Measurements from ENCODE around the gene SIMC1.

DNA sequence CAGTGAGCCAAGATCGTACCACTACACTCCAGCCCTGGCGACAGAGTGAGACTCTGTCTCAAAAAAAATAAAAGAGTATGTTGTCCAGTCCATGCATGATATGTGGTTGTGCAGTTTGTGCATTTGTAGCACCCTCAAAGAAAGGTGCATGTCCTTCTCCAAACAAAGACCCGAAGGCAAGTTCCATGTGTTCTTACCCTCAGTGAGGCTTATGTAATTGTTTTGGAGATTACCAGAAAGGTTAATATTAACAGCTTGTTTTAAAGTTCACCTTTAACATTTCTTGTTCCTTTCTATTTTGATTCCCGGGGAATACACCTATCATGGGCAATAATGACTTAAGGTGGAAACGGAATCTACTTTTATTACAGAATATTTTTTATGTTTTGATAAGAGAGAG lies 101.1 kb downstream of the SIMC1 start:
- TF ChIP-seq POLR2A (IDR thresholded peaks at IDR 0.05; ENCODE audit: low read depth): no peak
- TF ChIP-seq, protein P1, sequence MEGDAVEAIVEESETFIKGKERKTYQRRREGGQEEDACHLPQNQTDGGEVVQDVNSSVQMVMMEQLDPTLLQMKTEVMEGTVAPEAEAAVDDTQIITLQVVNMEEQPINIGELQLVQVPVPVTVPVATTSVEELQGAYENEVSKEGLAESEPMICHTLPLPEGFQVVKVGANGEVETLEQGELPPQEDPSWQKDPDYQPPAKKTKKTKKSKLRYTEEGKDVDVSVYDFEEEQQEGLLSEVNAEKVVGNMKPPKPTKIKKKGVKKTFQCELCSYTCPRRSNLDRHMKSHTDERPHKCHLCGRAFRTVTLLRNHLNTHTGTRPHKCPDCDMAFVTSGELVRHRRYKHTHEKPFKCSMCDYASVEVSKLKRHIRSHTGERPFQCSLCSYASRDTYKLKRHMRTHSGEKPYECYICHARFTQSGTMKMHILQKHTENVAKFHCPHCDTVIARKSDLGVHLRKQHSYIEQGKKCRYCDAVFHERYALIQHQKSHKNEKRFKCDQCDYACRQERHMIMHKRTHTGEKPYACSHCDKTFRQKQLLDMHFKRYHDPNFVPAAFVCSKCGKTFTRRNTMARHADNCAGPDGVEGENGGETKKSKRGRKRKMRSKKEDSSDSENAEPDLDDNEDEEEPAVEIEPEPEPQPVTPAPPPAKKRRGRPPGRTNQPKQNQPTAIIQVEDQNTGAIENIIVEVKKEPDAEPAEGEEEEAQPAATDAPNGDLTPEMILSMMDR (IDR thresholded peaks at IDR 0.05): no peak
- TF ChIP-seq EP300 (IDR thresholded peaks at IDR 0.05): no peak

Data from esophagus muscularis mucosa (tissue), 4 donors.